ENCODE data around the gene SPAG17.

DNA sequence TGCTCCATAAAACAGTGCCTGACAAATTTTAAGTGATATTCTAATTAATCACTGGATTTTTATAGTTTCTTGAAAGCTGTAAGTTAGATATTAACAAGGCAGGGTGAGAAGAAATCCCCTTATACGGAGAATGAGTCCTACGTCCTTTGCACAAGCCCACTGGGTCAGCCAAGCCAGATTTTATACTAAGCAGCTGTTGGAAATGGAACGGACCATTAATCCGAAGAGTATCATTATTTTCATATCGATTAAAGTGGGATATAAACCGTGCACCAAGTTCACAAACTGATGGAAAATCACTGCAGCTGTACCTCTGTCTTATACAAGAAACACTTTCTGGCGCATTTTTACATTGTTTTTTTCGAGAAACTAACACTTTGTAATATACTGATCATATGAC is 35.2 kb downstream of the SPAG17 start:
- no peak for TF ChIP-seq GATA4 (IDR thresholded peaks at IDR 0.05; ENCODE audit: borderline replicate concordance, low read depth)
- TF ChIP-seq, protein P1, sequence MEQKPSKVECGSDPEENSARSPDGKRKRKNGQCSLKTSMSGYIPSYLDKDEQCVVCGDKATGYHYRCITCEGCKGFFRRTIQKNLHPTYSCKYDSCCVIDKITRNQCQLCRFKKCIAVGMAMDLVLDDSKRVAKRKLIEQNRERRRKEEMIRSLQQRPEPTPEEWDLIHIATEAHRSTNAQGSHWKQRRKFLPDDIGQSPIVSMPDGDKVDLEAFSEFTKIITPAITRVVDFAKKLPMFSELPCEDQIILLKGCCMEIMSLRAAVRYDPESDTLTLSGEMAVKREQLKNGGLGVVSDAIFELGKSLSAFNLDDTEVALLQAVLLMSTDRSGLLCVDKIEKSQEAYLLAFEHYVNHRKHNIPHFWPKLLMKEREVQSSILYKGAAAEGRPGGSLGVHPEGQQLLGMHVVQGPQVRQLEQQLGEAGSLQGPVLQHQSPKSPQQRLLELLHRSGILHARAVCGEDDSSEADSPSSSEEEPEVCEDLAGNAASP (CRISPR knock-in tag; IDR thresholded peaks at IDR 0.05; ENCODE audit: borderline replicate concordance) = no peak
- TF ChIP-seq, protein P2, sequence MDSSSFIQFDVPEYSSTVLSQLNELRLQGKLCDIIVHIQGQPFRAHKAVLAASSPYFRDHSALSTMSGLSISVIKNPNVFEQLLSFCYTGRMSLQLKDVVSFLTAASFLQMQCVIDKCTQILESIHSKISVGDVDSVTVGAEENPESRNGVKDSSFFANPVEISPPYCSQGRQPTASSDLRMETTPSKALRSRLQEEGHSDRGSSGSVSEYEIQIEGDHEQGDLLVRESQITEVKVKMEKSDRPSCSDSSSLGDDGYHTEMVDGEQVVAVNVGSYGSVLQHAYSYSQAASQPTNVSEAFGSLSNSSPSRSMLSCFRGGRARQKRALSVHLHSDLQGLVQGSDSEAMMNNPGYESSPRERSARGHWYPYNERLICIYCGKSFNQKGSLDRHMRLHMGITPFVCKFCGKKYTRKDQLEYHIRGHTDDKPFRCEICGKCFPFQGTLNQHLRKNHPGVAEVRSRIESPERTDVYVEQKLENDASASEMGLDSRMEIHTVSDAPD (CRISPR knock-in tag; IDR thresholded peaks at IDR 0.05) = no peak
- no peak for TF ChIP-seq ZSCAN12 (CRISPR knock-in tag; IDR thresholded peaks at IDR 0.05)
- TF ChIP-seq TCF7 (IDR thresholded peaks at IDR 0.05; ENCODE audit: low read depth) = no peak
- no peak for TF ChIP-seq POLR2G (IDR thresholded peaks at IDR 0.05; ENCODE audit: low read depth, low read length)
- TF ChIP-seq, protein P3, sequence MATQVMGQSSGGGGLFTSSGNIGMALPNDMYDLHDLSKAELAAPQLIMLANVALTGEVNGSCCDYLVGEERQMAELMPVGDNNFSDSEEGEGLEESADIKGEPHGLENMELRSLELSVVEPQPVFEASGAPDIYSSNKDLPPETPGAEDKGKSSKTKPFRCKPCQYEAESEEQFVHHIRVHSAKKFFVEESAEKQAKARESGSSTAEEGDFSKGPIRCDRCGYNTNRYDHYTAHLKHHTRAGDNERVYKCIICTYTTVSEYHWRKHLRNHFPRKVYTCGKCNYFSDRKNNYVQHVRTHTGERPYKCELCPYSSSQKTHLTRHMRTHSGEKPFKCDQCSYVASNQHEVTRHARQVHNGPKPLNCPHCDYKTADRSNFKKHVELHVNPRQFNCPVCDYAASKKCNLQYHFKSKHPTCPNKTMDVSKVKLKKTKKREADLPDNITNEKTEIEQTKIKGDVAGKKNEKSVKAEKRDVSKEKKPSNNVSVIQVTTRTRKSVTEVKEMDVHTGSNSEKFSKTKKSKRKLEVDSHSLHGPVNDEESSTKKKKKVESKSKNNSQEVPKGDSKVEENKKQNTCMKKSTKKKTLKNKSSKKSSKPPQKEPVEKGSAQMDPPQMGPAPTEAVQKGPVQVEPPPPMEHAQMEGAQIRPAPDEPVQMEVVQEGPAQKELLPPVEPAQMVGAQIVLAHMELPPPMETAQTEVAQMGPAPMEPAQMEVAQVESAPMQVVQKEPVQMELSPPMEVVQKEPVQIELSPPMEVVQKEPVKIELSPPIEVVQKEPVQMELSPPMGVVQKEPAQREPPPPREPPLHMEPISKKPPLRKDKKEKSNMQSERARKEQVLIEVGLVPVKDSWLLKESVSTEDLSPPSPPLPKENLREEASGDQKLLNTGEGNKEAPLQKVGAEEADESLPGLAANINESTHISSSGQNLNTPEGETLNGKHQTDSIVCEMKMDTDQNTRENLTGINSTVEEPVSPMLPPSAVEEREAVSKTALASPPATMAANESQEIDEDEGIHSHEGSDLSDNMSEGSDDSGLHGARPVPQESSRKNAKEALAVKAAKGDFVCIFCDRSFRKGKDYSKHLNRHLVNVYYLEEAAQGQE (IDR thresholded peaks at IDR 0.05; ENCODE audit: borderline replicate concordance in 1 of 2, low read depth in 1 of 2, low read length in 2 of 2) = no peak
- no peak for TF ChIP-seq NFRKB (IDR thresholded peaks at IDR 0.05)
- no peak for TF ChIP-seq ISX (CRISPR knock-in tag; conservative IDR thresholded peaks at IDR 0.05)
- TF ChIP-seq RAD51 (IDR thresholded peaks at IDR 0.05; ENCODE audit: borderline replicate concordance) = no peak
- TF ChIP-seq AHR (CRISPR knock-in tag; IDR thresholded peaks at IDR 0.05) = no peak
- TF ChIP-seq, protein P4, sequence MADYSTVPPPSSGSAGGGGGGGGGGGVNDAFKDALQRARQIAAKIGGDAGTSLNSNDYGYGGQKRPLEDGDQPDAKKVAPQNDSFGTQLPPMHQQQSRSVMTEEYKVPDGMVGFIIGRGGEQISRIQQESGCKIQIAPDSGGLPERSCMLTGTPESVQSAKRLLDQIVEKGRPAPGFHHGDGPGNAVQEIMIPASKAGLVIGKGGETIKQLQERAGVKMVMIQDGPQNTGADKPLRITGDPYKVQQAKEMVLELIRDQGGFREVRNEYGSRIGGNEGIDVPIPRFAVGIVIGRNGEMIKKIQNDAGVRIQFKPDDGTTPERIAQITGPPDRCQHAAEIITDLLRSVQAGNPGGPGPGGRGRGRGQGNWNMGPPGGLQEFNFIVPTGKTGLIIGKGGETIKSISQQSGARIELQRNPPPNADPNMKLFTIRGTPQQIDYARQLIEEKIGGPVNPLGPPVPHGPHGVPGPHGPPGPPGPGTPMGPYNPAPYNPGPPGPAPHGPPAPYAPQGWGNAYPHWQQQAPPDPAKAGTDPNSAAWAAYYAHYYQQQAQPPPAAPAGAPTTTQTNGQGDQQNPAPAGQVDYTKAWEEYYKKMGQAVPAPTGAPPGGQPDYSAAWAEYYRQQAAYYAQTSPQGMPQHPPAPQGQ (CRISPR knock-in tag; IDR thresholded peaks at IDR 0.05; ENCODE audit: borderline replicate concordance) = no peak
- TF ChIP-seq THAP11 (CRISPR knock-in tag; IDR thresholded peaks at IDR 0.05) = no peak
